Panc1 (cell line): Measurements from ENCODE around the gene RNF214.

Experiments used
- POLR2AphosphoS5 ChIP-seq: IDR thresholded peaks from 2 replicates; pipeline ENCODE4 v1.6.1; 2012; ENCODE audit warnings: mild to moderate bottlenecking, low read depth, low read length, moderate library complexity
- SIN3A ChIP-seq: IDR thresholded peaks from 2 replicates; pipeline ENCODE4 v1.6.1; 2012; ENCODE audit warnings: low read depth, mild to moderate bottlenecking, low read length, moderate library complexity, borderline replicate concordance; ENCODE audit not compliant: insufficient read depth
- TCF7L2 ChIP-seq: IDR thresholded peaks from 2 replicates; pipeline ENCODE4 v1.6.1; 2011; ENCODE audit warnings: mild to moderate bottlenecking, low read depth, low read length, inconsistent platforms
- TF ChIP-seq, protein P1 (sequence below): fragments of 450-650 bp; IDR thresholded peaks from 2 replicates; pipeline ENCODE4 v1.5.1; 2017; ENCODE audit warnings: mild to moderate bottlenecking
- TF ChIP-seq, protein P2 (sequence below), 2 experiments: IDR thresholded peaks; 2 replicates each; pipeline ENCODE4 v1.6.1; 2011 to 2012; ENCODE audit warnings: low read depth in 2 of 2, control low read depth in 1 of 2, low read length in 1 of 2, mild to moderate bottlenecking in 1 of 2, moderate library complexity in 1 of 2; ENCODE audit not compliant: insufficient read depth in 1 of 2

DNA sequence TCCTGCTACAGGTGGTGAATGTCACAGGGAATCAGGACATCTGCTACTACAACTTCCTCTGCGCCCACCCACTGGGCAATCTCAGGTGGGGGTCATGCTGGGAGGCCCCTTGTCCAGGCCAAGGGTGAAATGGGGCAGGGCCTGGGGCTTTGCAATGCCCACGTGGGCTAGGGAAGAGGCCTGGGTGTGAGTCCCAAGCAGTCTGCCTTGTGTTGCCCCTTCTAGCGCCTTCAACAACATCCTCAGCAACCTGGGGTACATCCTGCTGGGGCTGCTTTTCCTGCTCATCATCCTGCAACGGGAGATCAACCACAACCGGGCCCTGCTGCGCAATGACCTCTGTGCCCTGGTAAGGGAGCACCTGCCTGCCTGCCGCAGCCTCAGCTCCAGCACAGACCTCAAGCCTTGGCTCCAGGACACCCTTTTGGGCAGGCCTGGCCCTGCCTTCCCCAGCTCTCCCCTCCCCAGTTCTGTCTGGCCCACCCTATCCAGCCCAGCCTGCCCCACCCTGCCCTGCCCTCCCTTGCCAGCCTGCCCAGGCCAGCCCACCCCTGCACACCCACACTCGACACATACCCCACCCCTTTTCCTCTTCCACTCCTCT is 42.4 kb upstream of the RNF214 start:
- no peak for TF ChIP-seq POLR2AphosphoS5
- TF ChIP-seq, protein P1, sequence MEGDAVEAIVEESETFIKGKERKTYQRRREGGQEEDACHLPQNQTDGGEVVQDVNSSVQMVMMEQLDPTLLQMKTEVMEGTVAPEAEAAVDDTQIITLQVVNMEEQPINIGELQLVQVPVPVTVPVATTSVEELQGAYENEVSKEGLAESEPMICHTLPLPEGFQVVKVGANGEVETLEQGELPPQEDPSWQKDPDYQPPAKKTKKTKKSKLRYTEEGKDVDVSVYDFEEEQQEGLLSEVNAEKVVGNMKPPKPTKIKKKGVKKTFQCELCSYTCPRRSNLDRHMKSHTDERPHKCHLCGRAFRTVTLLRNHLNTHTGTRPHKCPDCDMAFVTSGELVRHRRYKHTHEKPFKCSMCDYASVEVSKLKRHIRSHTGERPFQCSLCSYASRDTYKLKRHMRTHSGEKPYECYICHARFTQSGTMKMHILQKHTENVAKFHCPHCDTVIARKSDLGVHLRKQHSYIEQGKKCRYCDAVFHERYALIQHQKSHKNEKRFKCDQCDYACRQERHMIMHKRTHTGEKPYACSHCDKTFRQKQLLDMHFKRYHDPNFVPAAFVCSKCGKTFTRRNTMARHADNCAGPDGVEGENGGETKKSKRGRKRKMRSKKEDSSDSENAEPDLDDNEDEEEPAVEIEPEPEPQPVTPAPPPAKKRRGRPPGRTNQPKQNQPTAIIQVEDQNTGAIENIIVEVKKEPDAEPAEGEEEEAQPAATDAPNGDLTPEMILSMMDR = no peak
- TF ChIP-seq, protein P2, sequence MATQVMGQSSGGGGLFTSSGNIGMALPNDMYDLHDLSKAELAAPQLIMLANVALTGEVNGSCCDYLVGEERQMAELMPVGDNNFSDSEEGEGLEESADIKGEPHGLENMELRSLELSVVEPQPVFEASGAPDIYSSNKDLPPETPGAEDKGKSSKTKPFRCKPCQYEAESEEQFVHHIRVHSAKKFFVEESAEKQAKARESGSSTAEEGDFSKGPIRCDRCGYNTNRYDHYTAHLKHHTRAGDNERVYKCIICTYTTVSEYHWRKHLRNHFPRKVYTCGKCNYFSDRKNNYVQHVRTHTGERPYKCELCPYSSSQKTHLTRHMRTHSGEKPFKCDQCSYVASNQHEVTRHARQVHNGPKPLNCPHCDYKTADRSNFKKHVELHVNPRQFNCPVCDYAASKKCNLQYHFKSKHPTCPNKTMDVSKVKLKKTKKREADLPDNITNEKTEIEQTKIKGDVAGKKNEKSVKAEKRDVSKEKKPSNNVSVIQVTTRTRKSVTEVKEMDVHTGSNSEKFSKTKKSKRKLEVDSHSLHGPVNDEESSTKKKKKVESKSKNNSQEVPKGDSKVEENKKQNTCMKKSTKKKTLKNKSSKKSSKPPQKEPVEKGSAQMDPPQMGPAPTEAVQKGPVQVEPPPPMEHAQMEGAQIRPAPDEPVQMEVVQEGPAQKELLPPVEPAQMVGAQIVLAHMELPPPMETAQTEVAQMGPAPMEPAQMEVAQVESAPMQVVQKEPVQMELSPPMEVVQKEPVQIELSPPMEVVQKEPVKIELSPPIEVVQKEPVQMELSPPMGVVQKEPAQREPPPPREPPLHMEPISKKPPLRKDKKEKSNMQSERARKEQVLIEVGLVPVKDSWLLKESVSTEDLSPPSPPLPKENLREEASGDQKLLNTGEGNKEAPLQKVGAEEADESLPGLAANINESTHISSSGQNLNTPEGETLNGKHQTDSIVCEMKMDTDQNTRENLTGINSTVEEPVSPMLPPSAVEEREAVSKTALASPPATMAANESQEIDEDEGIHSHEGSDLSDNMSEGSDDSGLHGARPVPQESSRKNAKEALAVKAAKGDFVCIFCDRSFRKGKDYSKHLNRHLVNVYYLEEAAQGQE (IDR thresholded peaks at IDR 0.05; ENCODE audit: insufficient read depth in 1 of 2, low read depth in 2 of 2, low read length in 1 of 2) = no peak
- TF ChIP-seq SIN3A = no peak
- no peak for TF ChIP-seq TCF7L2
